ENCODE data around the gene KCNAB2.

GRCh38 chr1:6028042-6028850 lies 17.4 kb upstream of the KCNAB2 start:
- TF ChIP-seq CTCF (IDR thresholded peaks at IDR 0.05; ENCODE audit: low read length) (no peak), EZH2phosphoT487 (IDR thresholded peaks at IDR 0.05; ENCODE audit: low read length) (no peak)

Data from MM.1S (cell line).